NCI-H82 treated with DMSO at 0.1 percent for 48 hours (cell line): ENCODE results near the gene DSE.

Experiments
- DNase-seq: peaks from one replicate; lab custom pipeline; 2025; ENCODE audit not compliant: unreplicated experiment; lab: John Stamatoyannopoulos, UW

The DSE gene

DNA sequence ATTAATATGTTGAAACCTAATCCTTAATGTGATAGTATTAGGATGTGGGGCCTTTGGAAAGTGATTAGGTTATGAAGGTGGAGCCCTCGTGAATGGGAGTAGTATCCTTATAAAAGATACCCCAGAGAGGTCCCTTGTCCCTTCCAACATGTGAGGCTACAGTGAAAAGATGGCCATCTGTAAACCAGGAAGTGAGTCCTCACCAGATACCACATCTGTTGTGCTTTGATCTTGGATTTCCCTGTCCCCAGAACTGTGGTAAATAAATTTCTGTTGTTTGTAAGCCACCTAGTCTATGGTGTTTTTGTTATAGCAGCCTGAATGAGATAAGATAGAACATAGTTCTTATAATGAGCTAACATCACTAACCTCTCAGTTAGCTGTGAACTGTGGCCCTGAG, 73.8 kb downstream of the DSE start:
- no peak for DNase-seq

DNA sequence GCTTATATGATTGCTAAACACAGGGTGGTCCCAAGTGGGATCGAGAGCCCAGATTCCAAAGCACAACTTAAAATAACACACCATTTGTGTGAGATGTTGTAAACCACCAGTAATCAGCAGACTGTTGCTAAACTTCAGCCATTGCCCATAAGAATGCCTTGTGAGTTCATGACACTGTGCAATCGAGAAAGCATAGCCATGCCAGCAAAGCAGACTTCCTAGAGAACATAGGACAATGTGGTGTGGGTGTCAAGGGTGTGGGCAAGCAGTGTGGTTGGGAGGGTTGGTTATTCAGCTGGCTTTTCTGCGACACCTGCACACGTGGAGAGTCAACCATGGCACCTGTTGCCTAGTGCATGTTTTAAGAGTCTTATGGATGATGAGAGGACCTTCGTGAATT, 74.4 kb downstream of the DSE start:
- DNase-seq = no peak

DNA sequence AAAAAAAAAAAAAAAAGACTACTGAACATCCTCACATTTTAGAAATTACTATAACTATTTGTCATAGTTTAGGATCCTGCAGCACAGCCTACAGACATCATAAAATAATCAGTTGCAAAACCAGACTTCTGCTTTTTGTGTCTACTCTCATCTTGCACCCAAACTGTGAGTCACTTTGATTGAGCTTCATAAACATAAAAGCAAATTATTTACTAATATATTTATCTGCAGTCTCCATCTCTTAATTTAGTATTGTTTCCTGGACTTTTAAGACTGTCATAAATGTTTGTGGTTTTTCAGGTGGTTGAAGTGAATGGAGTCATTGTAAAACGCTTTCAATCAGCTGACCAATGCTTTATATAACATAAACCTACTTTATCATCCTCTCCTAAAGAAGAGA, 75.7 kb downstream of the DSE start:
- no peak for DNase-seq

DNA sequence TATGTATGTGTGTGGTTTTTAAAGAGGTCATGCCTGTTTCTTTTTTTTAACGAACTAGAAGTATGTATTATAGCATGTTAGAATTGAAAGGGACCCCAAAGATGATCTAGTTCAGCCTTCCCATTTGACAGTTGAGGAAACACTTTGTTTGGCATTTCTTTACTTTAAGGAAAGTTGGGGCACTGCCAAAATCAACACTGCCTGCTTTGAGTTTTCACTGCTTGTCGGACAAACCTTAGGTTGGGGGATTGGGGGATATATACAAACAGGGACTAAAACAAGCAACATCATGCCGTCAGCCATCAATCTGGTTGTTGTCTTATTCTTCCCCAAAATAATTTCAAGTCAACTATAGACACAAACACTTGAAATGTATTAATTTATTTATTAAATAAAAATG, 76.3 kb downstream of the DSE start:
- no peak for DNase-seq

DNA sequence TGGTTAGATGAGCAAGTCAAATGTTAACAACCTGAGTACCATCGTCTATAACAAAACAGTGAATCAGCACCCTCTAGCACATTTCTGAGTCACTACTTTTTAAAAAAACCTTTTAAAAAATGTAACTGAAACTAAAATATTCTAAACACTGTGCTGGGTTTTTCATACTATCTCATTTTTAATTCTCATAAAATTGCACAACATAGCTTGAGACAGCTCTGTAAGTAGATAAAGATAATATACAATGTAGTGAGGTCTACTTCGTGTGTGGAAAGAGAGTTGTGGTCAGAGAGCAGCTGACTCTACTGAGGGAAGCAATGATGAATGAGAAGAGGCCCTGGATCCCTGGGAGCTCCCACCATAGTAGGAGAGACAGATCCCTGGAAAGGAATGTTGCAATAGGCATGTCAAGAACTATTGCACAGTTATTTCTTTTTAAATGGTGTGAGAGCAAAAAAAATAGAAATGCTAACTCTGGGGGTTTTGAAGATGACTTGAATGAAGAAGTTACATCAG, 76.8 kb downstream of the DSE start:
- DNase-seq = no peak

DNA sequence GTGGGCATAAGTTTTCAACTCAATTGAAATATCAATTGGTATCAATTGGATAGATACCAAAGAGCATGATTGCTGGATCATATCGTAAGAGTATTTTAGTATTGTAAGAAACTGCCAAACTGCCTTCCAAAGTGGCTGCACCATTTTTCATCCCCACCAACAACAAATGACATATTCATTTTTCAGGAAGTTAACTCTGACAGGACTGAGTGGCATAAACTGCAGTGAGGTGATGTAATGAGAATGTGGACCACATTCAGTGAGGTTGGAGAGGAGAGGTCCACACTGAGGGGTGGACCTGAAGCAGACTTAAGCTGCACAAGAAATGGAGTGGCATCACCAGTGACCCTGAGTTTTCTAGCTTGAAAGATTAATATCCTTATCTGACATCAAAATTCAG, 78.8 kb downstream of the DSE start:
- DNase-seq = no peak

DNA sequence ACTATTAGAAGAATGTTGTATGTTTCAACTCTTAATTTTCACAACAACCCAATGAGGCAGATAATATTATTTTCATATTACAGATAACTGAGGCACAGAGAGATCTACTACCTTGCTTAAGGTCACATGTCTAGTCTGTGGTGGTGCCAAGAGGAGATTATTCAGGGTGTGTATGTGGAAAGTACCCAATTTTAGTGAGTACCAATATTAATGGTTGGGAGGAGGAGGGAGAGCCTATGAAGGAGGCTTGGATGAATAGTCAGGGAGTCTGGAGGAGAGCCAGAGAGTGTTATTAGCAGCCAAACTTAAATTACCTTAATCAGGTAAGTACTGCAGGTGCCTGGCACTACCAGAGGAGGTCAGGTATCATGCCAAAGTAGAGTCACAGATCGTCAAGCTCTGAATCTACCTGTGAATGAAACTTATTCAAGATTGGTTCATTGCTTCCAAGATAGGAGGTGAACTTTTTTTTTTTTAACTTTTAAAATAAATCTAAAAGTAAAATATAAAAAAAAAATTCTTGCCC, 79.5 kb downstream of the DSE start:
- DNase-seq = no peak

DNA sequence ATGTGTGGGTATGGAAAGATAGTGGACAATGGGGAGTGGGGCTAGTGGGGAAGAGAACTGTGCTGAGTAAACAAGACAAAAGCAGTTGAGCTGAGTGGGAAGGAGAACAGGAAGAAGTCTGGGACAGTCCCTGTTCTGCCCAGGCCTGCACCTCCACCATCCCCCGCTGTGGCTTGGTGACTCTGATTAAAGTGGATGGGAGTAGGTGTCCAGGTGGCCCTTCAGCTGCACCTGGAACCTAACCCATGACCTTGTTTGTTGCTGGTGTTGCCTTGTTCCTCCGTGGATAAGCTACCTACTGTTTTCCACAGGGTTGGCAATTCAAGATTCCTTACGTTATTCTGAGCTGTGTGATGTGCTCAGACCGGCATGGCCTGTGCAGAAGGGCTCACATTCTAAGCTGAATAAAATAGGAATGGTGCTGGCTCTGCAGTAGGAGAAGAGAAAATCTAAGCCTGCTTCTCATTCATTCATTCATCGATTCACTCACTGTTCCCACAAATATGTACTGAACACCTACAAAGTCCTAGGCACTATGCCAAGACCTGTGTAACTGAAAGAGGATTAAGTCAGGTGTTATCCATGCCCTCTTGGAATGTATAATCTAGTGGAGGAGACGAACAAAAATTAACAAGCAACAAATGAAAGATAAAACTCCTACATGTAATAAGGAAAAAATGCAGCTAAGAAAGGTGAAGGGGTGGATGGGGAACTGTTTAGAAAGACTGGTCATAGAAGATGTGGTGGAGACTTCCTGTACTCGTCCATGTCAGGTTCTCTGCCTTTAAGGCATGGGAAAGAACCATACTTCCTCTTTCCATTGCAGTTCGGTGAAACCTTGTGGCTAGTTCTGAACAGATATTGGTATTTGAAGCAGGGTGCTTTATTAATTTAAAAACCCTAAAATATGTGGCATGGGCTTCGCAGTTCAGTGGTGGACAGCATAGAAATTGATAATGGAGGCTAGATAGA, 80.3 kb downstream of the DSE start:
- DNase-seq = no peak

DNA sequence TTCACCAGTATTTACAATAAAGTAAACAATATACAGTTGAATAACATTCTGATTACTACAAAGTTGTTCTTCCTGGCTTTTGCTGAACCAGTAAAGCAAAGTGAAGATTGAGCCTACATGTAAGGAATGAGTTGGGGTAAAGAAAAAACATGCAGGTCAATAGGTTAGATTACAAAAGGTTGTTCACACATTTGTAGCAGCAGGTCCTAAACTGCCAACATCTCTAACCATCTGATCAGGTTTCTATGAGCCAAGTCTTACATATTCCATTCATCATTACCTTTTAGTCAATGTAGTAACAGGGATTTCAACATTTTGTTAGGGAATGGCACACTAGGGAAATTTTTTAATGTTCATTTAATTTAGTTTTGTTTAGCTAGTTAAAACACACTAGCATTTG, 81.2 kb downstream of the DSE start:
- DNase-seq = no peak

DNA sequence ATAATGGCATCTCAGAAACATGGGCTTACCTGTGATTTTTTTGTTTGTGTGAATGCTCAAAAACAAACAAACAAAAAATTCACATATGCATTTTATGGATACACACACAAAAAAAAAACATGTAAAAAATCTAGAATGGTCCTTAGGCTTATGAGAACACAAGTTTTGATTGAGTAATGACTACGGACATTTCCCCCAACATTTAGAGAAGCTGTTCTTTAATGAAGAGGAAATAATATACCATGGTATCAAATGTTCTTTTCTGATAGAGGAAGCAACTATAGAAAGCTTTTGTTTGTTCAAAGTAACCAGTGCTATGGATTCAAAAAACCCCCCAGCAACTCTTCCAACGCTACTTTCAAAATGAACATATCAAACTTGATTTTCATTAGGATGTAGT, 81.8 kb downstream of the DSE start:
- no peak for DNase-seq

DNA sequence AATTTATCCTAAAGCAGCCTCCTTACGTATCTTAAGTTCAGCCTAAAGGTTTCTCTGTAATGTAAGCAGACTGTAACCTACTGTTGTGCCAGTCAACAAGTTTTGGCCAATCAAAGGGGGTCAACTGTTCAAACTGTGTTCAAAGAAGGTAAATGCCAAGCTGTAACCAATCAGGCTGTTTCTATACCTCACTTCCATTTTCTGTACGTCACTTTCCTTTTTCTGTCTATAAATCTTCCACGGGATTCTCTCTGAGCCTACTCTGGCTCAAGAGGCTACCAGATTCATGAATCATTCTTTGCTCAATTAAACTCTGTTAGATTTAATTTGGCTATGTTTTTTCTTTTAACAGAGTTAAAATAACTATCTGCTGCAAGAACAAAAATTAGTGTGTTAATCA, 85.4 kb downstream of the DSE start:
- DNase-seq = no peak

DNA sequence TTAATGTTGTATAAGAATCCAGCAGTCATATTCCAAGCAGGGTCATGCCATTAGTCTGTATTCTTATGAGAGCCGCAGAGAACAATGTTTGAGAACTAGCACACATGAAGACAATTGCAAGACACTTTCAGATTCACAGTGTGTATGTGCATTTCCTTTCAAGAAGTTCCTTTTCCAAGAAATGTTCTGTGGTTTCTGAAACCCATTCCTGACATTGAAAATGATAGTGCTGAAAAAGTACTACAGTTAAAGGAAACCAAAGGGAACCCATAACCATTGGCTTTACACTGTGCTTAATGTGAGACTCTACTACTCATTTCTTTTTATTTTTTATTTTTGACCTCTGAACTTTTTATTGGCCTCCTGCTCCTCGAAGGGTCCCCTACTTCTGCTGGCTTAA, 86.2 kb downstream of the DSE start:
- DNase-seq = no peak

DNA sequence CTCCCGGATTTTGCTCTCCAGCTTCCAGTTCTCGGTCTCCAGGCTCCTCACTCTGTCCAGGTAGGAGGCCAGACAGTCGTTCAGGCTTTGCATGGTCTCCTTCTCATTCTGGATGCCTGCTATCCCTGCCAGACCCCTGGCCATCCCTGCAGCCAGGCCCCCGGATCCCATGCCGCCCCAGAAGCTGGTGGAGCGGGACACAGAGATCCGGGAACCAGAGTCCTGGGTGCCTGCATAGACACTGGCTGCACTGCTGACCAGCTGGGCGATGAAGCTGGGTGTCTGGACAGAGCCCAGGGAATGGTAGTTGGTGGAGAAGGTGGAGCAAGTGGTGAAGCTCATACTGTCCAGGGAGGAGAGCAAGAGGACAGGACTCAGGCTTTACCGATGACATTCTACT, 87.5 kb downstream of the DSE start:
- no peak for DNase-seq

DNA sequence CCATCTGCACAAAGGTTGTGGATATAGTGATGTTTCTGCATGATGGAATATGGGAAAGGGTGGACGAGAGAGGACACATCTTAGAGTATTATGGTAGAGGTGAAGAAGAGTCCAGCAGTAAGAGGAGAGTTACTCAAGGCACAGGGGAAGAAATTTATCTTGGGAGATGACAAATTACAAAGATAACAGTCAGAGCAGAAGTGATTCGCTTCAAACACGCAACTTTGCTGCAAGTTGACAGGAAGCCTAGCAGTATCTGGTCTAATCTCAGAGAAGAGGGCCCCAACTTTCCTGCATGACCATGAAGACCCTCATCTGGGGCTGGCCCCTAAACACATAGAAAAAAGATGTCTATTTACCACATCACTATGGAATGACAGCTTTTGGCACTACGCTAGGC, 89.2 kb downstream of the DSE start:
- no peak for DNase-seq

DNA sequence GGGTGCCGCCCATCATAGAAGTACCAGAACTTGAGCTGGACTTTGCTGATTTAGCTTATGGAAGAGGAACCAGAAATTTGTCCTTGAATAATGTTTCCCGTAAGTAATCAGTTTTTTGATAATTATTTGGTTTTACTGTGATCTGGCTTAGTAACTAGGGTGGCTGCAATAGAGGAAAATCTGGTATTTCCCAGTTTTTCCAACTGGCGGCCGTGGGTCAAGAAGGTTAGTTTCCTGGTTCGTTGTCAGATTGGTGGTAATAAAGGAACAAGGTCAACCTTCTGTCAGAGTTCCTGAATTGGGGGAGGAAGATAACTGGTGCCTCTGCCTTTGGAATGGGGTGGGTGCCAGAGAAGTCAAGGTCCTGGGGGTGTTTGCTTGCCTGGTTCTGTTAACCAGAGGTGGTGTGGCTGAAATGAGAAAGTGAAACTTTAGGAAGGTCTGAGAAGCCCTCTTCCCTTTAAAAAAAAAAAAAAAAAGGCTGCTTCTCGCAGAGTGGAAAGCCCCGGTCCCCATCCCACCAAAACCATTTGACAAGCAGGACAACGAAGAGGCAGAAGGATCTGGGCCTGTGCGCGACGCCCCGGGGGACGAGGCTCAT, 90.7 kb downstream of the DSE start, which contains the start of gene CALHM6:
Gene CALHM6, plus strand, starts transcription at position 45 of the 601 bp plus-strand sequence. Its CDS starts 555 bp downstream, at position 600.
- no peak for DNase-seq

DNA sequence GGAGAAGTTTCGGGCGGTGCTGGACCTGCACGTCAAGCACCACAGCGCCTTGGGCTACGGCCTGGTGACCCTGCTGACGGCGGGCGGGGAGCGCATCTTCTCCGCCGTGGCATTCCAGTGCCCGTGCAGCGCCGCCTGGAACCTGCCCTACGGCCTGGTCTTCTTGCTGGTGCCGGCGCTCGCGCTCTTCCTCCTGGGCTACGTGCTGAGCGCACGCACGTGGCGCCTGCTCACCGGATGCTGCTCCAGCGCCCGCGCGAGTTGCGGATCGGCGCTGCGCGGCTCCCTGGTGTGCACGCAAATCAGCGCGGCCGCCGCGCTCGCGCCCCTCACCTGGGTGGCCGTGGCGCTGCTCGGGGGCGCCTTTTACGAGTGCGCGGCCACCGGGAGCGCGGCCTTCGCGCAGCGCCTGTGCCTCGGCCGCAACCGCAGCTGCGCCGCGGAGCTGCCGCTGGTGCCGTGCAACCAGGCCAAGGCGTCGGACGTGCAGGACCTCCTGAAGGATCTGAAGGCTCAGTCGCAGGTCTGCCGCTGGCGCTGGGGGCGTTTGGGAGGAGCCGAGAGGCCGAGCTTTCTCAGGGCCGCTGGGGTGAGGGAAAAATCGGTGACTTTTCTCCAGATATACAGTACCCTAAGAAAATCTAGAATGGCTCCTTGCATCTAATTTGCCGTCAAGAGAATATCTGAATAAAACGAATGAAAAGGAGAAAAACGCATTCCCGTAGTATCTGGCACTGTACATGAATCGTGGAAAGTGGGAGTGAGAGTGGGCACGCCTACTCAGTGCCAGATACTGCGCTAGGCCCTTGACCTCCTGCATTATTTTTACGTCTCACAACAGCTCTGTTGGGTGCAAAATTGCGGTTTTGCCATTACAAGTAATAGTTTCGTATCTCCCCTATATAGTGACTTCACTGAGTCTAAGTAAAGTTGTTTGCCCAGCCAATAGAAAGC, 91.5 kb downstream of the DSE start:
- DNase-seq = no peak

DNA sequence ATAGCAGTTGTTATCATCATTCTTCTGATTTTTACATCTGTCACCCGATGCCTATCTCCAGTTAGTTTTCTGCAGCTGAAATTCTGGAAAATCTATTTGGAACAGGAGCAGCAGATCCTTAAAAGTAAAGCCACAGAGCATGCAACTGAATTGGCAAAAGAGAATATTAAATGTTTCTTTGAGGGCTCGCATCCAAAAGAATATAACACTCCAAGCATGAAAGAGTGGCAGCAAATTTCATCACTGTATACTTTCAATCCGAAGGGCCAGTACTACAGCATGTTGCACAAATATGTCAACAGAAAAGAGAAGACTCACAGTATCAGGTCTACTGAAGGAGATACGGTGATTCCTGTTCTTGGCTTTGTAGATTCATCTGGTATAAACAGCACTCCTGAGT, 92.6 kb downstream of the DSE start:
- no peak for DNase-seq

DNA sequence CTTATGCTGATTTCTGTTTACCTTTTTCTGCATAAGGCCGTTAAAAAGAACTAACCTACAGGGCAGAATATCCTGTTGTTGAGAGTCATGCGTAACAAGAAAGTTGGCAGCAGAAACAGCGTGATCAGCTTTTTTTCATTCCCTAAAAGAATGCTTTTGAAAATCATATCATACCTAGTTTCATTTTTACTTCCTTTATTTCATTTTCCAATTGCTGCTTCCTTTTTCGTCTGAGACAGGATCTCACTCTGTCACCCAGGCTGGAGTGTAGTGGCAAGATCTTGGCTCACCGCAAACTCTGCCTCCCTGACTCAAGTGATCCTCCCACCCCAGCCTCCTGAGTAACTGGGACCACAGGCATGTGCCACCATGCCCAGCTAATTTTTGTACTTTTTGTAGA, 94.5 kb downstream of the DSE start:
- DNase-seq = no peak

DNA sequence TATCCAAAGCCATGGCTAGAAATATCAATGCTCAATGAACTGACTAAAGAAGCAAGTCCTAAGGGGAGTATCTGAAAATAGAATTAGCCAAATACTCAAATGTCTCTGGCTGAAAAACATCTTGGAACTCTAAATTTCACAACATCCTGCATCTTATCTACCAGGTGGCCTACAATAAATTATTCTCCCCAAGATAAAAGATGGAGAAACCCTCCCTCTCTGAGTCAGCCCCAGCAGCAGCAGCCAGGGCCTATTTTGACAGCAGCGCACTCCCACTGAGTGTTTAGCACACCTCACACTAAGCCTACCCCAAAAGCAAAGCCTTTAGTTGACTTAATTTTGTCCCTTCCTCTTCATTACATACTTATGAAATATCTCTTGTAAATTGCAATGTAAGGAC, 96.3 kb downstream of the DSE start:
- DNase-seq = no peak

DNA sequence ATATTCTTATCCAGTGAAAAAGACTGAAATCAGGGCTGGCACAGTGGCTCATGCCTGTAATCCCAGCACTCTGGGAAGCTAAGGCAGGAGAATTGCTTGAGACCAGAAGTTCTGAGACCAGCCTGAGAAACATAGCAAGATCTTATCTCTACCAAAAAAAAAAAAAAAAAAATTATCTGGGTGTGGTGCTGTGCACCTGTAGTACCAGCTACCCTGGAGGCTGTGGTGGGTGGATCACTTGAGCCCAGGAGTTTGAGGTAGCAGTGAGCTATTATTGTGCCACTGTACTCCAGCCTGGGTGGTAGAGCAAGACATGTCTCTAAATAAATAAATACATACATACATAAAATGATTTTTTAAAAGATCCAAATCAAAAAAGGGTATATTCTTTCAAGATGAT, 96.8 kb downstream of the DSE start:
- DNase-seq = no peak

DNA sequence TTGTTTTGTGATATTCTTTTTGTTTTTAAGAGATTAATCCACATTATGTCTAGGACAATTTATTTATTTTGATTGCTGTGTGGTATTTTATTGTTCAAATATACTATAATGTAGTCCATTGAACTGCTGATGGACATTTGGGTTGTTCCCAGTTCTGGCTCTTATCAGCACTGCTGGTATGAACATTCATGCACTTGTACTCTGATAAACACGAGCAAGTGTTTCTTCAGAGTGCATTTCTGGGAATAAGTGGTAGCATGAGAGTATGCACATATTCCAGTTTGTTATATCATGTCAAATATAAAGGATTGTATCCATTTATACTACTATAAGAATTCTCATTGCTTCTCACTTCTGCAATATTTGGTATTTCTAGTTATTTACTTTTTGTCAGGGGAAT, 97.5 kb downstream of the DSE start:
- DNase-seq = no peak
